Naive thymus-derived CD4-positive, alpha-beta T cell (primary cell): ENCODE data around the gene CRTC1. TPM values are rescaled to one million over a fixed set of nuclear protein-coding genes. Genes with fewer than 3 reads are reported as not detected.

Source experiments
- ATAC-seq: fragments of 150-1000 bp; cut with Tn5 transposase; 2 replicates; pipeline ENCODE4 v1.10.0; 2021; ENCODE audit warnings: mild to moderate bottlenecking, moderate library complexity
- CTCF ChIA-PET: fragments of 350-600 bp; sonication (Branson Sonifier 250); formaldehyde crosslinking; loops from one replicate; lab custom pipeline; 2021; ENCODE audit warnings: antibody characterized with exemption; lab: Charles Lee
- POLR2A ChIA-PET: fragments of 350-600 bp; sonication (Branson Sonifier 250); formaldehyde crosslinking; loops from one replicate; lab custom pipeline; 2021; ENCODE audit warnings: antibody characterized with exemption, inconsistent platforms; lab: Charles Lee
- DNase-seq, 9 donors: peaks; one replicate each; pipeline versions ENCODE4 v3.0.0 to v3.0.0-alpha.2; 2020 to 2022; ENCODE audit warnings: mixed read lengths in 1 of 9
- H3K27ac ChIP-seq: one replicate; pipeline ENCODE4 v1.7.0; 2013; ENCODE audit warnings: mild to moderate bottlenecking, low read depth, low read length, moderate library complexity
- H3K27me3 ChIP-seq, 2 donors: one replicate each; pipeline ENCODE4 v1.7.0; 2013; ENCODE audit warnings: low read length in 2 of 2, mild to moderate bottlenecking in 2 of 2, moderate library complexity in 2 of 2; ENCODE audit not compliant: control insufficient read depth in 2 of 2, insufficient read depth in 2 of 2
- H3K36me3 ChIP-seq, 3 experiments: 1 replicate in 2 of 3; 2 replicates in 1 of 3; pipeline ENCODE4 v1.7.0; 2013; ENCODE audit warnings: low read length in 3 of 3, mild to moderate bottlenecking in 3 of 3, moderate library complexity in 1 of 3; ENCODE audit not compliant: insufficient read depth in 3 of 3, control insufficient read depth in 2 of 3
- H3K4me1 ChIP-seq, 2 donors: one replicate each; pipeline ENCODE4 v1.7.0; 2013; ENCODE audit warnings: low read length in 2 of 2, mild to moderate bottlenecking in 2 of 2, moderate library complexity in 1 of 2; ENCODE audit not compliant: control insufficient read depth in 2 of 2, insufficient read depth in 2 of 2
- H3K4me3 ChIP-seq: 2 replicates; pipeline ENCODE4 v1.7.0; 2013; ENCODE audit warnings: mild to moderate bottlenecking, low read length
- H3K9me3 ChIP-seq, 3 experiments: 1 replicate in 2 of 3; 2 replicates in 1 of 3; pipeline ENCODE4 v1.7.0; 2013; ENCODE audit warnings: low read length in 3 of 3; ENCODE audit not compliant: control insufficient read depth in 2 of 3
- H3K27ac Mint-ChIP-seq, 9 donors: one replicate each; pipeline ENCODE4 v1.8.0; 2020 to 2022; ENCODE audit warnings: mixed read lengths in 9 of 9, mild to moderate bottlenecking in 8 of 9, moderate library complexity in 5 of 9, inconsistent platforms in 2 of 9
- H3K27me3 Mint-ChIP-seq, 5 donors: one replicate each; pipeline ENCODE4 v1.8.0; 2021 to 2022; ENCODE audit warnings: mixed read lengths in 5 of 5, mild to moderate bottlenecking in 1 of 5
- H3K36me3 Mint-ChIP-seq, 5 donors: one replicate each; pipeline ENCODE4 v1.8.0; 2020 to 2022; ENCODE audit warnings: mixed read lengths in 5 of 5, mild to moderate bottlenecking in 3 of 5, inconsistent platforms in 1 of 5
- H3K4me1 Mint-ChIP-seq, 7 donors: one replicate each; pipeline ENCODE4 v1.8.0; 2020 to 2022; ENCODE audit warnings: mixed read lengths in 7 of 7, mild to moderate bottlenecking in 3 of 7, inconsistent platforms in 1 of 7
- H3K4me3 Mint-ChIP-seq, 10 donors: one replicate each; pipeline ENCODE4 v1.8.0; 2020 to 2022; ENCODE audit warnings: mild to moderate bottlenecking in 10 of 10, mixed read lengths in 10 of 10, moderate library complexity in 6 of 10, inconsistent platforms in 2 of 10
- H3K9me3 Mint-ChIP-seq, 11 donors: one replicate each; pipeline ENCODE4 v1.8.0; 2020 to 2022; ENCODE audit warnings: mixed read lengths in 11 of 11, mild to moderate bottlenecking in 4 of 11, inconsistent platforms in 1 of 11, moderate library complexity in 1 of 11
- intact Hi-C, 2 donors: fragments of 100-400 bp; cut with micrococcal nuclease; formaldehyde crosslinking; loops; one replicate each; pipeline ENCODE4 v1.15.1; 2023
- polyA plus RNA-seq, 2 donors: library from polyadenylated mRNA; unstranded; fragments of 300-500 nt; fragmentation: Illumina TruSeq; gene quantifications; one replicate each; pipeline ENCODE4 v1.2.3, GENCODE V29; 2021
- total RNA-seq, 6 experiments: library from RNA in 5 of 6; stranded (reverse) in 5 of 6; gene quantifications; 1 replicate in 5 of 6; 2 replicates in 1 of 6; pipeline ENCODE4 v1.2.3 and lab custom pipeline; 2021 to 2026

Gene CRTC1
- total and polyA plus RNA-seq, 7 experiments from 2014 or later, result 0.97 to 23.4 (median 20.5) TPM

DNA sequence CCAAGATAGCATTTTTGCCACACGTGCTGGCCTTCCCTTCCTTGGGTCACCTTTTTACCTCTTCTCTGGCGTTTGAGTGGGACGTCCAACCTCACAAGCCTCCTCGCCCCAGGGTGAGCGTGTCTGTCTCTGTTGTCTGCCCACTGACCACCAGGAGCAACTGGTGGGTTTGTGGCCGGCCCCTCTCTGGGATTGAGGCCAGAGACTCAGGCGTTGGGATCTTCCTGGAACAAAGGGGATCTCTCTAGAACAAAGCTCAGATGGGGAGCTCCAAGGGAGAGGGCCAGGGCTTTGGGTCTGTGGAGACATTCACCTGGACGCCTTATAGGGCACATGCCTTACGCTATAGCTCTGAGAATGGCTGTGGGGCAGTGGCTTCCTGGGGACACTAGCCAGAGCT is 90.2 kb downstream of the CRTC1 start:
- ChIA-PET POLR2A (interaction anchor here (0.6 kb wide), 1 partner anchor 1438 kb away, joined by 3 read pairs; no protein-coding TSS in a partner anchor), CTCF (no interaction called here)
- ATAC-seq, result no peak
- H3K4me3 ChIP-seq, result no peak overlapping the region
- Mint-ChIP-seq H3K27me3 (peaks cover 0 to 2% (median 0%) of the 10 kb centered on the region in 5 donors), H3K36me3 (peaks cover 0 to 7% (median 0%) of the 10 kb centered on the region in 5 donors), H3K4me3 (no peak overlapping the region), H3K4me1 (peaks cover 0 to 10% (median 0%) of the 10 kb centered on the region in 7 donors), H3K9me3 (peaks cover 0 to 2% (median 0%) of the 10 kb centered on the region in 11 donors), H3K27ac (no peak overlapping the region)
- H3K4me1 ChIP-seq, result no peaks in the 10 kb centered on the region
- intact Hi-C loops, result no loop called here
- H3K27ac ChIP-seq, result no peak overlapping the region
- peaks cover 0 to 23% (median 0%) of the 10 kb centered on the region in 3 experiments for H3K36me3 ChIP-seq
- DNase-seq, result no peak
- H3K27me3 ChIP-seq, result no peaks in the 10 kb centered on the region
- H3K9me3 ChIP-seq, result no peaks in the 10 kb centered on the region

DNA sequence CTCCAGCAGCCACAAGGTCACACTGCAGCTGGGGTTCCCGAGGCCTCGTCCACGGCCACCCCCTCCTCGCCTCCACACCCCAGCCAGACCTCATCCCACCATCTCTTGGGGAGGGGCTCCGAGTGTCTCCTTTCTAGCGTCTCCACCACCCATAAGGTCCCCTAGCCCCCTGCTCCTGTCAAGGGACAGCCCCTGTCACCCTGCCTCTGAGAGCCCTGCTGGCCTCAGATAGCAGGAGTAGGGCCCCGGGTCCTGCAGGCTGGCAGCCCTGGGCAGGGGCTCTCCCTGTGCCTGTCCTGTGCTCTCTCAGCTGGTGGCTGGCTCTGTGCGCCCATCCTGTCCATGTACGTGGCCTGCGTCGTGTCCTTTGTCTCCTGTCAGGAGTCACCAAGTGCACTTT is 90.6 kb downstream of the CRTC1 start:
- peaks cover 0 to 3% (median 0%) of the 10 kb centered on the region in 11 donors for H3K9me3 Mint-ChIP-seq
- H3K27me3 Mint-ChIP-seq, result peaks cover 0 to 2% (median 0%) of the 10 kb centered on the region in 5 donors
- no peak overlapping the region for H3K4me3 ChIP-seq
- H3K4me3 Mint-ChIP-seq, result no peak overlapping the region
- H3K36me3 Mint-ChIP-seq, result peaks cover 0 to 7% (median 0%) of the 10 kb centered on the region in 5 donors
- intact Hi-C loops, result no loop called here
- no peaks in the 10 kb centered on the region for H3K27me3 ChIP-seq
- H3K4me1 Mint-ChIP-seq, result peaks cover 0 to 10% (median 0%) of the 10 kb centered on the region in 7 donors
- ChIA-PET CTCF (no interaction called here), POLR2A (interaction anchor here (0.6 kb wide), 1 partner anchor 1438 kb away, joined by 3 read pairs; no protein-coding TSS in a partner anchor)
- DNase-seq (no peak), ATAC-seq (no peak)
- H3K36me3 ChIP-seq, result peaks cover 0 to 19% (median 0%) of the 10 kb centered on the region in 3 experiments
- no peak overlapping the region for H3K27ac Mint-ChIP-seq
- H3K27ac ChIP-seq, result no peak overlapping the region
- H3K4me1 ChIP-seq, result no peaks in the 10 kb centered on the region
- H3K9me3 ChIP-seq, result no peaks in the 10 kb centered on the region

DNA sequence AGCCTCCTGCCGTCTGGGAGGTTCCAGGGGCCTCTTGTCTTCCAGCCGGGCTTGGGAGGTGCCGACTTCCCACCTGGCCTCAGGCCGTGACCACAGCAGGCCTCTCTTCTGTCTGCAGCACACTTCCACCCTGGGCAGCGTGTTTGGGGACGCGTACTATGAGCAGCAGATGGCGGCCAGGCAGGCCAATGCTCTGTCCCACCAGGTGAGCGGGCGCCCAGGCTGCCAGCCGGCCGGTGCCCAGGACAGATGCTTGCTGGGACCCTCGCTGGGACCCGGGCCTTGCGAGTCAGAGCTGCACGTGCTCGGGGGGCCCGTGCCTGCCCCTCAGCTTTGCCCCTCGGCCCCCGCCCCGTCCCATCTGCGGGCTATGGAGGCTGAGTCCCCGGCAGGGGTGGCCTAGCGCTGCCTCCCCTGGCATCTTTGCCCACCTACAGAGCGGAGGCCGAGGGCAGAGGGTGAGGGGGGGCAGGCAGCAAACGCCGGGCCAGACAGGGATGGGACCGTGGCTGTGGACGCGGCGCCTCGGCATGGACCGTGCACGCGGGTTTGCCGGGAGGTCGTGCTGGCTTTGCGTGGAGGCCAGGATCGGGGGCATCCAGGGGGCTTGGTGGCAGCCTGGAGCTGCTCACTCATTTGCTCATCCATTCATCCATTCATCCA is 91.4 kb downstream of the CRTC1 start:
- Histone ChIP-seq H3K36me3 (peaks cover 0 to 15% (median 0%) of the 10 kb centered on the region in 3 experiments), H3K9me3 (no peaks in the 10 kb centered on the region), H3K27me3 (no peaks in the 10 kb centered on the region), H3K4me1 (no peaks in the 10 kb centered on the region), H3K4me3 (no peak overlapping the region), H3K27ac (no peak overlapping the region)
- intact Hi-C loops, result no loop called here
- CTCF ChIA-PET, result no interaction called here
- no peak overlapping the region for H3K27ac Mint-ChIP-seq
- H3K4me3 Mint-ChIP-seq, result no peak overlapping the region
- H3K4me1 Mint-ChIP-seq, result peaks cover 0 to 10% (median 0%) of the 10 kb centered on the region in 7 donors
- H3K9me3 Mint-ChIP-seq, result peaks cover 0 to 3% (median 0%) of the 10 kb centered on the region in 11 donors
- POLR2A ChIA-PET, result no interaction called here
- H3K27me3 Mint-ChIP-seq, result peaks cover 0 to 2% (median 0%) of the 10 kb centered on the region in 5 donors
- DNase-seq, result no peak
- H3K36me3 Mint-ChIP-seq, result peaks cover 0 to 7% (median 0%) of the 10 kb centered on the region in 5 donors
- ATAC-seq, result no peak

DNA sequence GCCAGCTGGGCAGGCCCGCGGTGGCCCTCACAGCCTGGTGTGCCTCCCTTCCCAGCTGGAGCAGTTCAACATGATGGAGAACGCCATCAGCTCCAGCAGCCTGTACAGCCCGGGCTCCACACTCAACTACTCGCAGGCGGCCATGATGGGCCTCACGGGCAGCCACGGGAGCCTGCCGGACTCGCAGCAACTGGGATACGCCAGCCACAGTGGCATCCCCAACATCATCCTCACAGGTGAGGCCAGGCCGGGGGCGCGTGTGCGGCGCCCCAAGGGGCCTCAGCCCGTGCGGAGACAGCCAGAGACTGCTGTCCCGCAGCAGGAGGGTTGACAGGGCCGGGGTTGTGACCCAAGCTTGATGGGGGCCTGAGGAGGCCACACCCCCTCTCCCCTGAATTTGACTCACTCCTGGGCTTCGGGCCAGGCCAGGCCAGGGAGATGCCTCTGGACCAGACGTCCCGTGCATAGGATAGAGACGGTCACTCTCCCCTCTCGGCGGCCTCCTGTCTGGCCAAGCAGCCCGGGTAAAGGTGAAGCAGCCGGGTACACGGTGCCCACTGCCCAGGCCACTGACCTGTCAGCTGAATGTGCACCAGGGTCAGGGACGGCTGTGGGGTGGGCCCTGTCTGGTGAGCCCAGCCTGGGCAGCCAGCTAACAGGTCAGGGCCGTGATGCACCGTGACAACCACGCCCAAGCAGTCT is 92.3 kb downstream of the CRTC1 start:
- Histone ChIP-seq H3K27me3 (no peaks in the 10 kb centered on the region), H3K36me3 (peaks cover 0 to 15% (median 0%) of the 10 kb centered on the region in 3 experiments), H3K27ac (no peak overlapping the region), H3K9me3 (no peaks in the 10 kb centered on the region), H3K4me3 (no peak overlapping the region), H3K4me1 (no peaks in the 10 kb centered on the region)
- Mint-ChIP-seq H3K36me3 (peaks cover 0 to 3% (median 0%) of the 10 kb centered on the region in 5 donors), H3K4me1 (peaks cover 0 to 4% (median 0%) of the 10 kb centered on the region in 7 donors), H3K4me3 (no peak overlapping the region), H3K9me3 (peaks cover 0 to 3% (median 0%) of the 10 kb centered on the region in 11 donors), H3K27ac (no peak overlapping the region), H3K27me3 (peaks cover 0 to 2% (median 0%) of the 10 kb centered on the region in 5 donors)
- ChIA-PET CTCF (no interaction called here), POLR2A (no interaction called here)
- DNase-seq, result peak in 1 of 9 donors; percentile 5
- peak; percentile 8 for ATAC-seq
- intact Hi-C loops, result no loop called here

DNA sequence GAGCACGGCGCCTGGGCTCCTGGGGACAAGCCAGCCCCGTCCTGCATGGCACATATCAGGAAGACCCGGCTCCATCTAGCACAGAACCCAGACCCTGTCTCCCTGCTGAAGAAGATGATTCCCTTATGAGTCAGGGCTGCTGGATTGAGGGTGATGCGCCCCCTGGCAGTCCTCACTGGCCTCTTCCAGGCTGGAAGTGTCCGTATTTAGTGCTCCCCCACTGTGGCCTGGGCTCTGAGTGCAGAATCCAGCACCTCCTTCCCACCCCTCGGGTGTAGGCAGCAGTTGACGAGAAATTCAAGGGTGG is 92.8 kb downstream of the CRTC1 start:
- intact Hi-C loops, result no loop called here
- H3K4me3 ChIP-seq, result no peak overlapping the region
- peaks cover 0 to 15% (median 0%) of the 10 kb centered on the region in 3 experiments for H3K36me3 ChIP-seq
- peaks cover 0 to 4% (median 0%) of the 10 kb centered on the region in 7 donors for H3K4me1 Mint-ChIP-seq
- POLR2A ChIA-PET, result no interaction called here
- CTCF ChIA-PET, result no interaction called here
- no peaks in the 10 kb centered on the region for H3K4me1 ChIP-seq
- no peaks in the 10 kb centered on the region for H3K27me3 ChIP-seq
- H3K27me3 Mint-ChIP-seq, result peaks cover 0 to 2% (median 0%) of the 10 kb centered on the region in 5 donors
- H3K9me3 ChIP-seq, result no peaks in the 10 kb centered on the region
- peaks cover 0 to 3% (median 0%) of the 10 kb centered on the region in 11 donors for H3K9me3 Mint-ChIP-seq
- no peak overlapping the region for H3K4me3 Mint-ChIP-seq
- ATAC-seq, result peak; percentile 3
- no peak overlapping the region for H3K27ac ChIP-seq
- H3K36me3 Mint-ChIP-seq, result peaks cover 0 to 3% (median 0%) of the 10 kb centered on the region in 5 donors
- no peak overlapping the region for H3K27ac Mint-ChIP-seq
- DNase-seq, result peak in 1 of 9 donors; percentile 4

DNA sequence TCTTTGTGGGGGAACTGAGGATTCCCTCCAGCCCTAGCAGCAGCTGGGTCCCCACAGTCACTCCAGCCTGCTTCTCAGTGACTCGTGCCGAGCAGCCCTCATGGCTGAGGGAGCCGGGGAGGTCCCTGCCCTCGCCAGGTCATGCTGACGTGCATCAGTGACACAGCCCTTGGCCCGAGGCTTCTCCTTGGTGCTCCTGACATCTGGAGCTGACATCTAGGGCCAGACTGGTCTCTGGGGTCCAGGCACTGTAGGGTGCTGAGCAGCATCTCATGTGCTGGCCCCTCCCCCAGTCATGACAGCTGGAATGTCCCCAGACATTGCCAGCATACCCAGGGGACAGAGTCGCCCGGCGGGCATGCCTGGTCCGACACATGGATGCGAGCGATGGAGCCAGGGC is 93.3 kb downstream of the CRTC1 start:
- Histone ChIP-seq H3K27me3 (no peaks in the 10 kb centered on the region), H3K4me3 (no peak overlapping the region), H3K27ac (no peak overlapping the region), H3K9me3 (no peaks in the 10 kb centered on the region), H3K4me1 (no peaks in the 10 kb centered on the region), H3K36me3 (peaks cover 0 to 11% (median 0%) of the 10 kb centered on the region in 3 experiments)
- ChIA-PET CTCF (no interaction called here), POLR2A (no interaction called here)
- peaks cover 0 to 2% (median 0%) of the 10 kb centered on the region in 5 donors for H3K27me3 Mint-ChIP-seq
- DNase-seq (peak in 1 of 9 donors; percentile 5), ATAC-seq (no peak)
- intact Hi-C loops, result no loop called here
- peaks cover 0 to 4% (median 0%) of the 10 kb centered on the region in 7 donors for H3K4me1 Mint-ChIP-seq
- no peak overlapping the region for H3K4me3 Mint-ChIP-seq
- H3K9me3 Mint-ChIP-seq, result peaks cover 0 to 3% (median 0%) of the 10 kb centered on the region in 11 donors
- H3K27ac Mint-ChIP-seq, result no peak overlapping the region
- H3K36me3 Mint-ChIP-seq, result no peaks in the 10 kb centered on the region
